GM19395 (cell line): Measurements from ENCODE around the gene SLC35C1.

Experiments
- ATAC-seq: cut with Tn5 transposase; IDR thresholded peaks from one replicate; pipeline ENCODE4 v1.9.1; 2021; ENCODE audit warnings: mild to moderate bottlenecking, moderate library complexity; ENCODE audit not compliant: unreplicated experiment

SLC35C1 gene

DNA sequence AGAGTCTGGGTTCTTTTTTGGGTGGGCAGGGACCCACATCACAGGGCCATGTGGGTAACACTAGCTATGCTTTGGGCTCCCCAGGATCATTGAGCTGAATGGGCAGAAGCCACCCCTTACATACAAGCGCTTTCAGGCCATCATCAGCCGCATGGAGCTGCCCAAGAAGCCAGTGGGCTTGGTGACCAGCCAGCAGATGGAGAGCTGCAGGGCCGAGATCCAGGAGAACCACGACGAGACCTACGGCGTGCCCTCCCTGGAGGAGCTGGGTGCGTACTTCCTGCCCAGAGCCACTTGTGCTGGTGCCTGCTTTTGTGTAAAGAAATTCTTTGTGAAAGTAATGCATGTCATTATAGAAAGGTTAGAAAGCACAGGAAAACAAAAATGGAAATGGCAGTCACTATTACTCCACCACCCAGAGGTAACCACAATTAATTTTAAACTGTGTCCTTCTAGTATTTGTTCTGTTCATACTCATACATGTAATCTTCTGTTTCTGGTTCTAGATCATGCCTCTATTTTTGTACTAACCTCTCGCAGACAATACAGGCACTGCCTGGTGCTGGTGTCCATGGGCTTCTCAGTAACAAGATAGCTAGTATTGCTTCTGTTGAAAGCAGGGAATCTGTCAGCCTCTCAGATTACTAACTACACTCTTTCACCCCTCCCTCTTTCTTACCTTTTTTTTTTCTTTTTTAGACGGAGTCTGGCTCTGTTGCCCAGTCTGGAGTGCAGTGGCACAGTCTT is 56.0 kb downstream of the SLC35C1 start:
- no peak for ATAC-seq
